SHP77 treated with DMSO at 0.1 percent for 48 hours (cell line): ENCODE measurements around the gene RNF144A.

Experiments used
- DNase-seq: peaks from one replicate; lab custom pipeline; 2025; lab: John Stamatoyannopoulos, UW

RNF144A gene

DNA sequence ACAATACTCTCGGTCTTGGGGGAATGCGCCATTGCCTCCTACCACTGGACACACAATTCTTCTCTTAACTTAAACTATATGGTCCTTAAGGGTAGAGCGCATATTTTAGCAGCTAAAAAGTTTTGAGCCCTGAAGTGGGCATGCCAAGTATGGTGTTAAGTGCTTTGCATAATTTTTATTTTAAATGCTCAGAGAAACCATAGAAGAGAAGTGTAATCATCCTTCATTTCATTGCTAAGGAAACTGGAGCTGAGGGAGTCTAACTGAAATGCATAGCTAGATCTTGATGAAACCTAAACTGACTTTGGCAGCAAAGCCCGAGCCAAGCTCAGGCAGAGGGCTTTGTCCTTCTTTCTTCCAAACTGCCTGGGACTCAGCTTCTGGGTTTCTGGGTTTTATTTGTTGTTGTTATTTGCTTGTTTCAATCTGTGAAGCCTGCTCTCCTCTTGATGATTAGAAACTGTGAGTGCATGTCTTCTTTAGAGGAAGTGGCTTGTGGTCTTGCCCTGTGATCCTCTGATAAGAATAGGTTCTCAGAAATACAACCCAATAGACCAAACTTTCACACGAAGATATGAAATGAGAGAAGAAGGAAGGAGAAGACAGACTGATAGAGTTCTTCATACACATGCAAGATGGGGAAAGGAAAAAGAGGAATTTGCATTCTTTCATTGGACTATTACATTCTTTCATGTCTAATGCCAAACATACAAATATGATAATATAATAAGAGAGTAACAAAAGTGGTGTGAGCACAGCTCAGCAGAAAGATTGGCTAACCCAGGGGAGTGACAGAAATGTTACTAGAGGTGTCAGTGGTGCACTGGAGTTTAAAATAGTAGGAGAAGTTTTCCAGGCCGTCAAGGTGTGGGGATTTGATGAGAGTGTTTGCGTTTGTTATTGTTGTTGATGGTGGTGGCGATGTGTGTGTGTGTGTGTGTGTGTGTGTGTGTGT lies 7.5 kb upstream of the RNF144A start:
- DNase-seq, result no peak

DNA sequence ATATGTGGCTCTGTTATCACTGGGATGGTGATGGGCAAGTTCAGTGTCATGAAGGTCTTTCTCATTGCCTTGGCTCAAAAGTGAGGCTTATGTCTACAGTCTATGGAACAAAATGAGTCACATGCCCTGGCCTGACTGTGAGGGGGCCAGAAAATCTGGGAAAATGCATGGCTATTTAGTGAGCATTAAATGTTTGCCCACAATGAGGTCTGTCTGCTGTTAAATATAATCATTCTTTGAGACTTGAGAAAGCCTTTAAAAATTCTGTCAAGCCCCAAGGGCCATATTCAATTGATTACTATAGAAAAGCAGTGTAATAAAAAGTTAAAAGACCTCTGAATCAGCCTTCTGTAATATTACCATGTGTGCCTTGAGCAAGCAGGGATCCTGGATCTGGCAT lies 5.5 kb upstream of the RNF144A start:
- no peak for DNase-seq

DNA sequence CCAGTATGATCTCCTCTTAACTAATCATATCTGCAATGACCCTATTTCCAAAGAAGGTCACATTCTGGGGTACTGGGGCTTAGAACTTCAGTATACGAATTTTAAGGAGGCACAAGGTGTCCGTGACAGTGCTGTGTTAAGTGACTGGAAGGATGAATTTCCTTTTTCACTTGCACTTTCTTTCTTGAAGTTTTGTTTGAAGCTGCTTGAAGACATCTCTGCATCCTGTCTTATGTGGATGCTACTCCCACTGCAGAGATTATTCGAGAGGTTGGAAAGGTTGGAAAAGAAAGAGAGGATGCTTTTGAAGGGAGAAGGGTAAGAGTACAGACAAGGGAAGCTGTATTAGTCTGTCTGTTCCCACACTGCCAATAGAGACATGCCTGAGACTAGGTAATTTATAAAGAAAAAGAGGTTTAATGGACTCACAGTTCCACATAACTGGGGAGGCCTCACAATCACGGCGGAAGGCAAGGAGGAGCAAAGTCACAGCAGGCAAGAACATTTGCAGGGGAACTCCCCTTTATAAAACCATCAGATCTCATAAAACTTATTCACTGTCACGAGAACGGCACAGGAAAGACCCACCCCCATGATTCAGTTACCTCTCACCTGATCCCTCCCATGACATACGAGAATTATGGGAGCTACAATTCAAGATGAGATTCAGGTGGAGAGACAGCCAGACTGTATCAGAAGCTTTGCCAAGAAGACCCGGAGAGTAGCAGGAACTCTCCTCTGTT lies 3.6 kb upstream of the RNF144A start:
- no peak for DNase-seq

DNA sequence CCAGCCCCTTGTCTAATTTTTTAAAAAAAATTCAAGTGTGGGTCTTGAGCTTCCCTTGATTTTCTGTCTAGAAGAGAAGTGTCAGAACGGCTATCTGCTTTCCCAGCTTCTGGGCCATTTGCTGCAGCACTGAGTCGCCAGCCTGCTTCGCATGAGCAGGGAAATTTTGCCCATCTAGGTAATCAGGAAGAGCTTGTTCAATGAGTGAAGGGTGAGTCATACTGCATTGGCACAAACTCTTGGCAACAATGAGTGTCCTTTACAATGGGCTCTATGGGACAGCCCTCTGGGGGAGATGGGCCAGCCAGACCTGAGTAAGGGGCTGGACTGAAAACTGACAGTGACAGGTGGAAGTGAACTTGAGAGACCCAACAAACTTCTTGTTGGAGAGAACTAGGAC lies 2.4 kb upstream of the RNF144A start:
- DNase-seq, result no peak

DNA sequence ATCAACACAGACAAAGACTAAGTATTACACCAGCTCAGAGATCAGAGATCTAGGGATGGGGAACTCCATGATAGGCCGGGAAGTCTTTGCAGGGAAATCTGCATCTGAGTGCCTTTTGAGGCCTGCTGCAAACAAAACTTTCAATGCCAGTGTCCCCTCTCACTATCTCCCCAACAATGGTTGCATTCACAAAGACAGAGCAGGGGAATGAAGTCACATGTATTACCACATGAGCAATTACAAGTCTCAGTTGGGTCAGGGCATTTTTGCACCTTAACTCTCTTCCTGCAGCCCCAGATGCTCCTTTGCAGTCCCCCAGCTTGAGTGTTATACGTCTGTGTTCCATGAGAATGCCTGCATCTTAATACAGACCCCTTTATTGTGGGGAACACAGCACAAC lies 1.8 kb upstream of the RNF144A start:
- DNase-seq, result no peak

DNA sequence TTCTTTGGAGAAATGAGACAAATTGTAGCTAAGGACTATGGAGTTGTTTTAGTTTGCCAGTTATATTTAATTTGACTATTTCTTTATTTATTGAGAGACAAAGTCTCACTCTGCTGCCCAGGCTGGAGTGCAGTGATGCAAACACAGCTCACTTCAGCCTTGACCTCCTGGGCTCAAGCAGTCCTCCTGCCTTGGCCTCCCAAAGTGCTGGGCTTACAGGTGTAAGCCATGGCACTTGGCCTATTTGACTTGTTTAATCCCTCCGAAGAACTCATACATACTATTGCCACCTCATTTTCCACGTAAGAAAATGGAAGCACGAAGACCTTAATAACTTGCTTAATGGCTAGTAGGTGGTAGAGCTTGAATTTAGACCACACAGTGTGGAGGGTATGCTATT lies 988 bp upstream of the RNF144A start:
- DNase-seq, result no peak

DNA sequence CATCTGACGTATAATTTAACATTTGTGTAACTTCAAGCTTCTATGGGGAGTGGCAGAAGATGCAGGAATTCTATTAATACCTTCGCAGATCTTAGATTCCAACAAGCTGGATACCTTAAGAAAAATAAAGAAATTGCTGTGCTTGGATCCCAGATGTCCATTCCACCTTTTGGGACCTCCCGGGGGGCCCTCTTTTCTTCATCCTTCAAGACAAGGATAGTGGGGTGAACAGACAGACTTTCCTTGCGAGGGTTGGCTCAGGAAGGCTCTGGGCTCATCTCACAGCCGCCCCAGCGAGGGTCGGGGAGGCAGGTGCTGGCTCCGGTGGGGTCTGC lies 509 bp upstream of the RNF144A start:
- no peak for DNase-seq

DNA sequence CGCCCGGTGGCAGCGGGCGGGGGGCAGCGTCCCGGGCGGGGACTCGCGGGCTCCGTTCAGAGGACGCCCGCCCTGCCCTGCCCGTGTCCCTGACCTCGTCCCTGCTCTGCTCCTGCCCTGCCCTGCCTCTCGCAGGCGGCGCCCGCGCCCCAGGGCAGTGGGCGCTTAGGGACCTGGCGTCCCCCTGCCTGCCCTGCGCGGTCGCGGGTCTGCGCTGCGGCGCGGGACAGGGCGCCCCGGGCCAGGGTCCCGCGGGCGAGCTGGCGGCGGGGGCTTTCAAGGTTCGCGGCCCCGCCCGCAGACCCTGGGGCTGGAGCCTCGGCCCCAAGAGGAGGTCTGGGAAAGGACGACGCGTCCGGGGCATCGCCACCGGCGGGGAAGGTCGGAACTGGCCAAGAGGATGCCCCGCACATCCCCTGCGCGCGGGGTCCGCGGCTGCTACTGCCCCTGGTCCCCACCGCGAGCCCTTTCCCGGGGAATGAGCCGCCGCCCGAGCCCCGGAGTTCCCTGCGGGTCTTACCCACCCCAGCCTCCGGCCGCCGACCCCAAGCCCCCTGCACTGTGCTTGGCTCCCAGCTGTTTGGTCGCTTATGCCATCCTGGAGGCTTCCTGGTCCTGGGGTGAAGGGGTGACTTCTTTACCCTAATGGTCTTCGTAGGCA lies 679 bp downstream of the RNF144A start:
- DNase-seq, result peak; percentile 2

DNA sequence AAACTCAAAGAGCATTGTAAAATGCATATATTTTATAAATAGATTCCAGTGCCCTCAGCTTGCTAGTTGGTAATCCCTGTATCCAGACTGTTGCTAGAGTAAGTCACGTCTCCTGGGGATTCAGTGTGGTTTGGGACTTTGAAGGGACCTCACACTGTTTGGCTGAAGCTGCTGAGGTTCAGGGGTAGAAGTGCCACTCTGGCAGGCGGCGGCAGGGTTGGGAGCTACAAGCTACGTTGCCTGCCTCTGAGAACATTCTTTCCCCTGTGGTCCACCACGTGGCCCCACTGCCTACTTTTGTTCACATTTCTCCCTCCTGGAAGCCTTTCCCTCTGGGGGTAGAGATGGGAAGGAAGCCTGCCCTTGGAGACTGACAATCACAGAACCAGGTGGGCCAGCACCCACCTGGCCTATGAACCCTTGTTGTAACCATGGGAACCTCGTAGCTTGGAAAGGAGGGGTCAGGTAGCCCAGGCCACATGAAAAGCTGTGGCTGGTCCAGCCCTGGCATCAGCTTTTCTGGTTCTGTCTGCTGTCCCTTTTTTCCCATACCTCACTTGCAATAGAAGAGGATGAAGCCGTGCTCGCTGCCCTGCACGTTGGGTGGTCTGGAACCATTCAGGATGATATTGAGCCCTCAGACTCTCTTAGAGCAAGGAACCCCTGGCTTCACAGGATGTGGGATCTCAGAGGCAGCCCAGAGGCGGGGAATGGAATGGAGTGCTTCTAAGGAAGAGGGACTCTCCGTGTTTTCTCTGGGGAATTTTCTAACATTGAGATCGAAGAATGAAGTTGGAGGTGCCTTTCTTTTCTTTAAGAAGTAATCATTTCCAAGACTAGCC lies 2.9 kb downstream of the RNF144A start:
- DNase-seq, result no peak

DNA sequence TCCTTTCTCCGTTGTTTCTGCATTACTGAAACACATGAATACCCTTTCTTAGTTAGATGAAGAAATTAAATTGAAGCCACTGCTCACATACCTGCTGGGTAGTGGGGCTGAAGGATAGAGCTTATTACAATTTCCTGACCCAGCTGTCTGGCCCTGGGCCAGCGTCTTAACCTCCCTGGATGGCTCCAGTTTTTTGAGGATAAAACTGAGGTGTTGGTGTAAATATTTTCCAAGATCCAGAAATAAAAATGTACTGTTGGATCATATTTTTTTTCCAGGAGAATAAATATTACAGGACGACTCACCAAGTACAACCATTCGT lies 3.5 kb downstream of the RNF144A start:
- no peak for DNase-seq

DNA sequence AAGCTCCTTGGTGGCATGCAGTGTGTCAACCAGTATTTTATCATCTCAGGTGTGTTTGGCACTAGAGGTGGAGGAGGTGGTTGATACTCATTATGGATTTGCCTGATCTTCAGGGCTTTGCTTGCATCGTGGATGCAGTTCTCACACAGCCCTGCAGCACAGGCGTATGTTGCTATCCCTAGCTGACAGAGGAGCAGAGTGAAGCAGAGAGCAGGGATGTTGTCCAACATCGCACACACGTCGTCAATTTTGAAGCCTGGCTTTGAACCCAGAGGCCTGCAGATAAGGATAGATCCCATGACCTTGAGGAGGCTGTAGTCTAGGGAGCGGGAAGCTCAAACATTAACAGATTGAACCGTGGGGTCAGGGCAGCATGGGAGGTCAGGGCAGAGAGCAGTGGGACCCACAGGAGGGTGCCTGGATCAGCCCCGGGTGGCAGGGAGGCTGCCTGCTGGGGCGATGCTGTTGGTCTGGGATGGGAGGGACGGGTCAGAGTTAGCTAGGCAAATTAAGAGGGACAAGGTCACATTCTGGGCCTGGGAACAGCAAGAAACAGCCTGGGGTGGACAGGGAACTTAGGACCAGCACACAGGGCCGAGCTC lies 4.2 kb downstream of the RNF144A start:
- no peak for DNase-seq

DNA sequence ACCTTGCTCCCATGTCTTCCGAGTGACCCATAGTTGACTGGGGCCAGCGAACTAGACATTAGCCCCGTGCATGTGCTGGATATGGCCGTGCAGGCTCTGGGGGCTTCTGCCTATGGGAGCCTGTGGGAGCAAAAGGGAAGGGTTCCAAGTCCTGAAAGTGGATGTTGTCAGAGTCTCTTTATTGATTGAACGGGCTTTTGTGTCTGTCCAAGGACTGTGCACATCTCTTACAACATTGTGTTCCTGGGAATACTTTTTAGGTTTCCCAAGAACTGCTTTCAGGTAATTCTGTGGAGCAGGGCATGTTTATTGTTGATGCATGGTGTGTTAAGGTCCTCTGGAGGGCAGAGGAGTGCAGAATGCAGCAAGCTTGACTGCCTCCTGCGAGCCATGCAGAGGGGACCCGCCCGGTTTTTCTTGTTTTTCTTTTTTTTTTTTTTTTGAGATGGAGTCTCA lies 5.0 kb downstream of the RNF144A start:
- DNase-seq, result no peak

DNA sequence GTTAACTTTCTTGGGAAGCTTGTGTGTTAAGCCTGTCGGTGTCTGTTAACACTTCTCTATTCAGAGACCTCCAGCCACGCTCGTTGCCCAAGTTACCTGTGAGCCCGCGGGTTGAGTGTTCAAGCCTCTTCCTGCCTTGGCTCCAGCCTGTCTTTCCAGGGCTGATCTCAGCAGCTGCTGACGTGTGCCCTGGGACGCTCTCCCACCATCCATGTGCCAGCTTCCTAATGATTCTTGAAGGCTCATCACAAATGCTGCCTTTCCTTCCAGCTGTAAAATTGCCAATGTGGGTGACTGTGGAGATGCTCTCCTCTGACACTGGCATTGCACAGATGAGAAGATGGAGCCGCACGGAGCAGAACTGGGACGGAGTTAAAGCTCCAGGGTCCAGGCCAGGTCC lies 6.1 kb downstream of the RNF144A start:
- no peak for DNase-seq

DNA sequence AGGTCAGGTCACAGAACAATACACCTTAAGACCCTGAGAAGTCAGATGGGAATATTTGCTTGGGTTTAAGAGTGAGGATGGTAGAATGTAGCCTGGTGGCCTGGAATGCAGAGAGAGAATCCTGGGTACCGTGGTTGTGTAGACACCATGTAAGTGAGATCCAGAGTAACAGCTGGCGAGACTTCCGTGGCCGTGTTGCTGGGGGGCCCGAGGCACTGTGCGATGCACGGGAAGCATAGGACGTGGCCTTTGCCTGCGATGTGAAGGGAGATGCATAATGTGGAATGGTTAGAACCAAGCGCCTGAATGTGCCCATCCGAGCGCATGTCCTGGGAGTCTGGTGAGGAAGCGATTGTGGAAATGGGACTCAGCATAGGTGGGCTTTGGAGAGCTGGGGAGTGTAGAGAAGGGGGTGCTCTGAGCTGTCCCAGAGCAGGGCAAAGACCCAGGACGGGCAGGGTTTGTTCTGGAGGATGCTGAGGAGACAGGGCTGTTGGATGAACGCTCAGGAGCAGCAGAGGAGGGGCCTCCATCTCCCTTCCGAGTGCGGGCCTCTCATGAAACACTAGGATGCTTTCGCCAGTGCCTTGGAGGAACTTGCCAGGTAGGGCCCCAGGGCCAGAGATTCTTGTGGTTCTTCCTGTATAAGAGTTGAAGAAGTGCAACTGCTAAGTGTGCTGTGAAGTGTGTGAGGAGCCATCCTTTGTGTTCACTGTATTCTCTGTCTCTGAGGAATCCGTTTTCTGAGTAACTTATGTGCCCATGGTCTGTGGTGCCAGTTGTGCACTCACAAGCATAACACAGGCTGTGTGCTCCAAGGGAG lies 7.1 kb downstream of the RNF144A start:
- no peak for DNase-seq

DNA sequence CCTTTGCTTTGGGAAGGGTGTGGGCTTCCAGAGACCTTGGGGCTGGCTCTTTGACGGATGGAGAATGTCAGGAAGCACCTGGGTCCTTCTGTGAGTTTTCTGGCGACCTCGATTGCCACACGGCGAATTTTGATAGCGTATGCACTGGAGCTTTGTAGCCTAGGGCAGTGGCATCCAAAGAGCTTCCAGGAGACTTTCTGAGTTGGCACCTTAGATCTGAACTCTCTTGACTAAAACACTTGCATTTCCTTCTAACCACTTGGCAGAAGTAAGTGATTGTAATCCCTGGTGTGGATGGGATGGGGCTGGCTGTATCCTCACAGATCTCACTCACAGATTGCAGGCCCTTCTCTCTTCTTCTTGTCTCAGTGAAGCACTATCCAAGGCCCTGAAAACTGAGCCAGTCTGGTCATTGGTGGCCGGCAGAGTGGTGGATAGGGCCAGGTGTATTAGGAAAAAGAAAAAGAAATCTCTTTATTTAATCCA lies 7.8 kb downstream of the RNF144A start:
- DNase-seq, result no peak

DNA sequence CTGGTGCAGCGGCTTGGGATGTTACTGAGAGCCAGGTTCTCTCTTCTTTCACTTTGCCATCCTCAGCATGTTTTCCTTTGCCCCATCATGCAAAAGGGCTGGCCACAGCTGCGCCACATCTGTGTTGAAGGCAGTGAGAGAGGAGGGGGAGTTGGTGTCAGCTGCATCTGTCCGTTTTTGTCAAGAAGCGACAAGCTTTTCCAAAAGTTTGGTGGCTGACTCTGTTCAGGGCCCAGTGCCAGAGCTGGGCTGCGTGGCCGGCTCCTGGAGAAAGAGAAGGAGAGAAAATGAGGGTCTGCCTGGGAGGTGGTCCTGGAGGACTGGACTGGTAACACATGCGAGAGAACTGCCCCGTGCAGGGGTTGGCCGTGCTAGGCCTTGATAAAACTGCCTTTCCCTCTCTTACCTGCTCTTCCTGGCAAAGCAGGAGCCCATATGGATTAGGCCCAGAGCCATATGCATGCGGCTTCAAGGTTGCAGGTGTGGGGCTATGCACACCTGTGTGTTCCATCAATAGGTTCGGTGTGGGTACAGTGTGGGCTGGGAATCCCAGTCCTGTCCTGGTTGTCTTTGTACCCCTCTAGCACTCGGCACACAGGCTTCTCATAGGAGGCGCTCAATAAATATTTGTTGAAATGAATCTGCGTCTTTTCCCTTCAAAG lies 9.0 kb downstream of the RNF144A start:
- DNase-seq, result no peak

DNA sequence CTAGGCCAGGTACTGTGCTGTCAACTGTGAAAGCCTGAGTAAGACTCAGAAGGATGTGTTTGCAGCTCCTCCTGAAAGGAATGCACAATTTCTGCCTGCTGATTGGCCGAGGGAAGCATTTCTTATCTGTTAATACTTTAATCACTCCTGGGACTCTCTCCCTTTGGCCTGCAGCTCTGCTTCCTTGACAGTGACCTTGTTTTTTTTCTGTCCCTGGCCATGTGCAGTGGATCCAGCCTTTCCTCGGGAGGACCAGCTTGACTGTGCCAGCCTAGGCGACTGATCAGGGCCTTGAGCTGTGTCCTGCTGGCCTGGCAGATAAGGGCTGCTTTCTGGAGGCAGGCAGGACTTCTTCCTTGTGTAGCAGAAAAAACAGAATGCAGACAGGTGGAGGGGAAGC lies 10.0 kb downstream of the RNF144A start:
- no peak for DNase-seq

DNA sequence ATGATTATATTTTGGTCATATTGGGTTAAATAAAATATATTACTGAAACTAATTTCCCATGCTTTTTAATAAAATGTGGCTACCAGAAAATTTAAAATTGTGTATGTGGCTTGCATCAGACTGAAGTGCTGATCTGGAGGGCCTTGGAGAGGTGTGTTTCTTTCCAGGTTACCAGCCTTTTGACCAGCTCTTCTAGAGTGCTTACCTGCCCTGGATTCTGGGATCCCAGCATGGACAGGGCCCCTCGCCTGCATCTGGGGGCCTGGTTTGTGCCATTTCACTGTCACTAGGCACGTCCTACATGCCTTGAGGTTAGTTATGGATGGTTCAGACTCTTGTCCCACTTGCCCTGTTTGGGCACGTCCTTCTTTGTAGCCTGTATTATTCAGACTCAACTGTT lies 10.5 kb downstream of the RNF144A start:
- DNase-seq, result no peak

DNA sequence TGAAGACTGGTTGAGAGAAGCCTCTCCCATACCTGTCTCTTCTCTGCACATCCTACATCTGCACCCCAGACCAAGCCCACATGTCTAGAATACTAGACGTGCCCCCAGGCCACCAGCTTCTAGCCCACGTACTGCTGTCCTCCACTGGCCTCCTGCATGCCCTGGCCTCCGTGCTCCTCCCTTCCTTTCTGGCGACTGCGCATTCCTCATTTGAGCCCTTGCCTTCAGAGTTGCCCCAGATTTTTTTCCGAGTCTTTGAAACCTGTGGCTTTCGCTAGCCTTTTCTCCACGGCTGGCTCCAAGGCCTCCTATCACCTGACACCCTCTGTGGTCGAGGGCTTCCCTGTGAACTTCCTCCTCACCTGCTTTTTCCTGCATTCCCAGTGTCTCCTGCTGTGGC lies 11.2 kb downstream of the RNF144A start:
- no peak for DNase-seq

DNA sequence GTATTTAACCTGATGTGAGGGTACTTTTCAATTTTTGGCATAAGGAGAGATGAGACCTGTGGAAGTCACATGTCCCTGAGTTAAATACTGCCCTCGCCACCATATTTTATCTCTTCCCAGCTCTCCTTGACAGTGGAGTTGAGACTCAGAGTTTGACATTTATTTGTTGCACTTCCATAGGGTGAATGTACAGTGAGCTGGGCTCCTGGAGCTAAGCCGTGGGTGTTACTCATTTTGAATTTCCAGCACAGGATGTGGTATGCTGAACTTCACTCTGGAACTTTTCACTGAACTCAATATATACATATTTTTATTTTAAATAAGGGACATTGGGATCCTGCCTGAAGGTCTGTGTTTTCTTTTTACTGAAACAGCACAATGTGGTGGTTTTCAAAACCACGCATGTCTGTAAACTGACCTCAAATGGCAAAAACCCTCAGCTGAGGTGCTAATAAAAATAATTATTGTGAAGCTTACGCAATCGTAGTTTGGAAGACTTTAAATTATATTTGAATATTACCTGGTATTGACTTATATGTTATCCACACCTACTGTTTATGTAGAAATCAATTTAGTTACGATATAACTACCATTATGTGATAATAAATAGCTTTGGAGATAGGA lies 12.1 kb downstream of the RNF144A start:
- no peak for DNase-seq
